Activated T-helper 1 cell treated with Interleukin-2 at 50 U/mL for 16 hours (primary cell): ENCODE results near the gene OSBPL3.
"Not testable (repeated sequence)": the region's sequence is repeated elsewhere in the genome, so short reads cannot be mapped to it uniquely, and the experiment has no call there.

ENCODE experiments used
- DNase-seq: peaks from one replicate; pipeline ENCODE4 v3.0.0-alpha.2; 2020; ENCODE audit warnings: low read depth

Gene OSBPL3

DNA sequence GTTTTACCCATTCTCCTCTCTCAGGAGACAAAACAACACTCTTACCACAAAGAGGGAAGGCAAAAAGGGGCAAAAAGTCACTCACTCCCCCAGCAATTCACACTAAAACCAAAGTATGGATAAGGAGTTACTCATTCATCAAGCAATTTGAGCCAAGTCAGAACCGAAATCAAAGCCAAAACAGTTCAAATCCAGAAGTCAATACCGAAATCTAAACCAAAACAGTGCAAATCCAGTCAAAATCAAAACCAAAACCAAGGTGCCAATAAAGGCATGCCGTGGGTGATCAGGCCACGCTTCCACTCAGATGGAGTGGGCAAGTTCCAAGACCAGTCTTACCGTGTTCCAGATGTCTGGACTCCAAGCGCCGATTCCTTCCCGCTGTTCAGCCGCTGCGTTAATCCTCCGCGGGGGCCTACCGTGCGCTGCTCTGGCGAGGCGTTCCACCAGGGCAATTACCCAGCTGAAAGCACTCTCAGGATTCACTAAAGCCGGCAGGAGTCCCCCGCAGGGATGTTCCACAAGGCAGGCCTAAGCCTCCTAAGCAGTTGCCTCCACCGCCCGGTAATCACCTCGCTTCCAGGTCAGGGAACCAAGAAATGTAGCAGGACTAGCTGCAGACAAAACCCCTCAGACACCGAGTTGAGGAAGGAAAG is 185.1 kb downstream of the OSBPL3 start:
- not testable (repeated sequence) for DNase-seq

GRCh38 chr7:24793982-24794648 is 185.9 kb downstream of the OSBPL3 start:
- no peak for DNase-seq

DNA sequence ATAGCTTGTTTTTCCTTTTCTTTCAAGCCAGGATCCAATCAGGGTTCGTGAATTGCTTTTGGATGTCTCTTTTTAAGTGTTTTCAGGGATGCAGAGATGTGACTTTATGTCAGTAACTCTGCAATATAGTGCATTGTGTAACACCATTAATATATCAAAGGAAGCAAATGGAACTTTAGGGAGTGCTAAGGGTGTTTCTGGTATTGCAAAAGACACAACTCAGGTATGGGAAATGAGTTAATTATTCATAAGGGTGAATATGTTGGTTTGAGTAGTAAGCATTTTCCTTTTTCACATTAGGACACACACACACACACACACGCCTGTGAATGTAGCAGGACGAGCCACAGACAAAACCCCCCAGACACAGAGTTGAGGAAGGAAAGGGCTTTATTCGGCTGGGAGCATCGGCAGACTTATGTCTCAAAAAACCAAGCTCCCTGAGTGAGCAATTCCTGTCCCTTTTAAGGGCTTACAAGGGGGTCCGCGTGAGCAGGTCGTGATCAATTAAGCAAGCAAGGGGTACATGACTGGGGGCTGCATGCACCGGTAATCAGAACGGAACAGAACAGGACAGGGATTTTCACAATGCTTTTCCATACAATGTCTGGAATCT is 190.9 kb downstream of the OSBPL3 start:
- DNase-seq: no peak

GRCh38 chr7:24788075-24788474 is 191.9 kb downstream of the OSBPL3 start:
- no peak for DNase-seq

GRCh38 chr7:24786941-24787340 is 193.0 kb downstream of the OSBPL3 start:
- DNase-seq: no peak

DNA sequence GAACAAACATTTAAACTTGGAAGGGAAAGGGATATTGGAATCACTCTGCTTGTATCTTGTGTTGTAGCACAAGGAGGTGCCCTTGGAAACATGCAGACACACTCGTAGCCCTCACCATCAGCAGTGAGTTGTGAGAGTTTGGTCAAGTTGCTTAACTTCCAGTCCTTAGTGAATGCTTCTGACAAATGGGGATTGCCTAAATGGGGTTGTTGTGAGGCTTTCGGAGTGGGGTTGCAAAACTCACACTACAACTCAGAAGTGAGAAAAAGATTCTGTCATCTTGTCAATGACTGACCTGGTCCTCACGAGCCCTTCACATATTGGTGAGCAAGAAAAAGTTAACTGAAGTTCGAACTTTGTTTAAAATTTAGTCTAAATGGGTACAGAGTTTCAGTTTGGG is 193.7 kb downstream of the OSBPL3 start:
- DNase-seq: no peak

DNA sequence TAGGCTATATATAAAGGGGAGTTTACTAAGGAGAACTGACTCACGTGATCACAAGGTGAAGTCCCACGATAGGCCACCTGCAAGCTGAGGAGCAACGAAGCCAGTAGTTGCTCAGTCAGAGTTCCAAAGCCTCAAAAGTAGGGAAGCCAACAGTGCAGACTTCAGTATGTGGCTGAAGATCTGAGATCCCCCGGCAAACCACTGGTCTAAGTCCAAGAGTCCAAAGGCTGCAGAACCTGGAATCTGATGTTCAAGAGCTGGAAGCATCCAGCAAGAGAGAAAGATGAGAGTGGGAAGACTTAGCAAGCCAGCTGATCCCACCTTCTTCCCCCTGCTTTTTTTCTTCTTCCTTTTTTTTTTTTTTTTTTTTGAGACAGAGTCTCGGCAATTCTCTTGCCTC is 195.7 kb downstream of the OSBPL3 start:
- no peak for DNase-seq

DNA sequence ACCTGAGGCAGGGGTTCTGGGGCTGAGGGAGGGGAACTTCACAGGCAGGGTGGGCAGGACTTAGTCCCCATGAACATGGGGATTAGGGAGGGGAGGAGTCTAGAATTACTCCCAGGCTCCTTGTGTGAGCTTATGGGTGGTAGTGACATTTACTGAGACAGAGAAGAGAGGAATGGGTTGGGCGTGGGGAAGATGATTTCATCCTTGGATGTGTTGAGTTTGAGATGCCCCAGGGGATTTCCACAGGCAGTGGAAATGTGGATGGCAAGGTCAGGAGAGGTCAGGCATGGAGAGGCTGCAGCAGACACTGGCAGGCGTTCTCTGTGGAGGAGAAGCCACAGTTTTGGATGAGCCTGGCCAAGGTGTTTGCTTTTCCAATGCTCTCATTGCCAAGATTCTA is 196.3 kb downstream of the OSBPL3 start:
- DNase-seq: no peak

- DNase-seq: no peak
These were observed 198.9 kb downstream of the OSBPL3 start for GRCh38 chr7:24781106-24781505.

- no peak for DNase-seq
These were observed 200.7 kb downstream of the OSBPL3 start for GRCh38 chr7:24779283-24779655.

DNA sequence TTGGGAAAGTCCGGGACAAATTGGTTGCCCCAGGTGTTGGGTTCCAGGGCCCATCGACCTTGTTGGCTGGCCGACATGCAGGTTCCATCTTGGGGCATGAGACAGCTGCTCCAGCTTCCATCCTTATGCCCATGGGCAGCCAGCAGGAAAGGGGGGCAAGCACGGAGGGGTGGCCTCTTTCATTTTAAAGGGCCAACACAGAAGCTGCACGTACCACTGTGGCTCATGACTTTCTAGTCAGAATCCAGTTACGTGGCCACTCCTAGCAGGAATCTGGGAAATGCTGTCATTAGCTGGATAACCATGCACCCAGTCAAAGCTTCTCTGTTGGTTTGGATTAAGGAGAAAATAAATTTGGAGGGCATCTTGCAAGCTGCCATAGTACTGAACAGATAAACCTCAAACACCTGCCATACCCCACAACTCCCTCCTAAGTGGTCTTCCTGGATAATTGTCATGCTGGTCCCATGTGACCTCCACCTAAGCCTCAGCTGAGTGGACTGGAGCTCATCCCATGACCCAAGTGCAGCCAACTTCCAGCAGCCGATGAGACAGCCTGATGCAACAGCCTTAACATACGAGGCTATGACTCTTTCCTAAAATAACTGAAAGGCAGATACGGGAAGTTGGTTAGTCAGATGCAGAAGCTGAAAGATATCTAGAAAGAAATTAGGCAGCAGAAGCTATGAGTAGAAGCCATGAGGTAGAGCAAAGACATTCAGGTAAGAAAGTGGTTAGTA is 201.3 kb downstream of the OSBPL3 start:
- DNase-seq: no peak

GRCh38 chr7:24777806-24778205 is 202.2 kb downstream of the OSBPL3 start:
- no peak for DNase-seq

DNA sequence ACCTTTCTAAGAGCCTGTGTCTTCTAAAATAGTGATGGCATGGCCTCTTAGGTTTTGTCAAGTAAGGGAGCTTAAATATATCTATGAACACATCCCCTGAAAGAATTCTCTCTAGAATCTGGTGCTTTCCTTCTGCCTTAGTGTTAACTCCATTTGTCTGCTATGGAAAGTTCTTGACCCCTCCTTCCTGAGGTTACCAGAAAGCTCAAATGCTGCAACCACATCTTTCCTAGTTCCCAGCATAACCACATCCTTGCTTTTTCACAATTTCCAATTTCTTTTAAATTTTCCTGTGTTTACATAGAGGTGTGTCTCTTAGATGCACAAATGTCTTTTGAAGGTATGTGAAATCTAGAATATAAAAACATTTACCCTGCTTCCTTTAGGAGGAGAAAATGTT is 206.3 kb downstream of the OSBPL3 start:
- DNase-seq: no peak

GRCh38 chr7:24769851-24770250 is 210.1 kb downstream of the OSBPL3 start:
- no peak for DNase-seq

DNA sequence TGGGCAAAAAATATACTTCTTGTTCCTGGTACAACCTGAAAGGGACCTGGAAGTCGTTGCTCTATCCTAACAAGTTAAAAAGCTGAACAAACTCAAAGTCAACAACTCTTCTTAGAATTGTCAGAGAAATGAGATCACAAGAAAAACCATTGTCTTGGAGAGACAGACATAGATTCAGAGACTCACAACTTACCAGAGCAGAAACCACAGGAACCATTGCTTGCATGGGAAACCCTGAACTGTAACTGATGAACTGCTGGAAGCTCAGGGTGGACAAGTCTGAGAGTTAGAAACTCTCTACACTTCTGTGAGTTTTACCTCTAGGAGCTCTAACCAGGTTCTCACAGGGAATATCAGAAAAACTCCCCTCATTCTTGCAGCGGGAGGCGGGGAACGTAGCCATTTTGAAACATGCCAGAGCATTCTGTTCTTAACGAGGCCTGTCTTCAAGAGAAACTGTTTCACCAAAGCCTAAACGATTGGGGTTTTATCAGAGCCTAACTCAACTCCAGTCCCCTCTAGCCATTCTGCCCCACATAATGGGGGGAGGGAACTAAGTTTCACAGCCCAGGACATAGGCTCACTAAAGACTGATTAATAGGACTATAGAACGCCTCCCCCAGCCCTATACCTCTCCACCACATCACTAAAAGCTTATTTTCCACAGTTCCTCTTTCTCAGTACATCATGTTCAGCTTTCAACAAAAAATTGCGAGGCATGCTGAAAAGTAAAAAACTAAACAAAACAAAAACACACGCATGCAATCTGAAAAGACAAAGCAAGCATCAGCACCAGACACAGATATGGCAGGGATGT is 210.8 kb downstream of the OSBPL3 start:
- no peak for DNase-seq

DNA sequence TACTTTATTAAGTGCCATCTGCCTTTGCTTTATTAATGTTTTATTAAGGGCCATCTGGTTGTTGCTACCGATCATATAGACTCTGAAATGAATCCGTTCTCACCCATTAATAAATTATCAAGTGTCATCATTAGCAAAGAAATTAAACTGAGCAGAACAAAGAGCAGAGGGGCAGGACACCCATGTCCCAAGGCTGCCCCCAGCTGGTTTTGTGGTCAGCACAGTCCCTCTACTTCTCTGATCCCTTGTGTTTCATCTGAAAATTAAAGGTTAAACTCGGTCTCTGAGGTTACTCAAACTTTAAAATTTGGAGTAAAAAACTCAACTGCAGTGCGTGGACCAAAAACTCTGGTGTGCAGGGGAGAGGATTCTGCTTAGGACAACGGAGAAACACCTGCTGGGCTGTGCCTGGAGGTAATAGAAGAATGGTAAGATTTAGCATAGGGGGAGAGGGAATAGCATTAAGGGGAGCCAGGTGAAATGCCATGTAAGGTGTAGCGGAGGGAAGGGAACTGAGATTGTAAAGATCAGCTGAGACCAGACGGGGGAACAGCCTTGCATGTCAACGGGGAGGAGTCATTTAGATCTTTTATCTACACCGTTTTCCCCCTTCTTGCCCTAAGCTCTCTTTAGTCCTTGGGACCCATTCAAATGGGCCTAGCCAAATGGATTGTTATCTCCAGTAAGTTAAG is 212.0 kb downstream of the OSBPL3 start:
- DNase-seq: no peak

GRCh38 chr7:24764972-24765744 is 214.8 kb downstream of the OSBPL3 start:
- DNase-seq: no peak

GRCh38 chr7:24764011-24764410 is 216.0 kb downstream of the OSBPL3 start:
- DNase-seq: no peak

GRCh38 chr7:24763303-24763901 is 216.6 kb downstream of the OSBPL3 start:
- DNase-seq: no peak

DNA sequence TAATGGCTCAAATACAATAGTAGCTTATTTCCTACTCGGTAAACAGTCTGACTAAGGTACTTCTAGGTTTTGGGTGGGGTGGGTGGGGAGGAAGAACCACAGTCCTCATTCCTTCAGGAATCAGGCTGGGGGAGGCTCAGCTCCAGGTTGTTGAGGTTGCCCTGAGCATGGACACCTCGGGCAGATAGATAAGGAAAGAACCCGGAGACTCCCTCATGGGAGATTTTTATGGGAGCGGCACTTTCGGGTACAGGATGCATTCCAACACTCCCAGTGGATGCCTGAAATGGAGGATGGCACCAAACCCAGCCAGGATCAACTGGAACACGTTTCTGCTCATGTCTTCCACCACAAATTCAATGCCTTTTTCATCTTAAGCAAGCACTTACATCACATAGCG is 217.2 kb downstream of the OSBPL3 start:
- DNase-seq: no peak
